ENCODE data around the gene SNAP91.

The SNAP91 gene

GRCh38 chr6:83536647-83537589 is 172.0 kb downstream of the SNAP91 start:
- no peak for DNase-seq

- no peak for DNase-seq
These were observed 172.8 kb downstream of the SNAP91 start for GRCh38 chr6:83536034-83536646.

DNA sequence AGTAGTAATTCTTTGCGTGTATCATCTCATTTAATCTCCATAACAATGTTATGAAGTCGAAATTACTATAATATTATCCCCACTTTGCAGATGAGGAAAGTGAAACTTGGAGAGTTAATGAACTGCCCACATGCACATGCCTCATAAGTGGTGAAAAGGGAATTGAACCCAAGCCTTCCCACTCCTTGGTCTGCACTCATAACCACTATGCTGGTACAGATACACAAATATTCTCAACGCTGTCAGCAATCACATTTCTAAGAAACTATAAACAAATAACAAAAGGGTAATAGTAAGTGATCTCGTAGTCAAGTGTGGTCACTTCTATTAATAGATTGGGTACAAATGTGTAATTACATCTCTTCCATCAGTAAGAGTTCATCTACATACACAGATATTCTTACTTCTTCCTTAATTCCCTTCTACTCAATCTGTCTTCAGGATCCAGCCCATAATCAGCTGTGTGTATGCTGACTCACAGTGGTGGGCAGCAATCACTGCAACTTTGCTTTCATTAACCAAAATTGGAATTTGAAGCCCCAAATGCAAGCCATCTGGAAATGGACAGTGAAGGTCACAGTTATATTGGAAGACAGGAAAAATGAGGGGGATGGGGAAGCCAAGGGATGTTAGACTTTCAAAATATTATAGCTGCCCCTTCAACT is 190.0 kb downstream of the SNAP91 start:
- no peak for DNase-seq

- DNase-seq: no peak
These were observed 191.4 kb downstream of the SNAP91 start for GRCh38 chr6:83517500-83517899.

DNA sequence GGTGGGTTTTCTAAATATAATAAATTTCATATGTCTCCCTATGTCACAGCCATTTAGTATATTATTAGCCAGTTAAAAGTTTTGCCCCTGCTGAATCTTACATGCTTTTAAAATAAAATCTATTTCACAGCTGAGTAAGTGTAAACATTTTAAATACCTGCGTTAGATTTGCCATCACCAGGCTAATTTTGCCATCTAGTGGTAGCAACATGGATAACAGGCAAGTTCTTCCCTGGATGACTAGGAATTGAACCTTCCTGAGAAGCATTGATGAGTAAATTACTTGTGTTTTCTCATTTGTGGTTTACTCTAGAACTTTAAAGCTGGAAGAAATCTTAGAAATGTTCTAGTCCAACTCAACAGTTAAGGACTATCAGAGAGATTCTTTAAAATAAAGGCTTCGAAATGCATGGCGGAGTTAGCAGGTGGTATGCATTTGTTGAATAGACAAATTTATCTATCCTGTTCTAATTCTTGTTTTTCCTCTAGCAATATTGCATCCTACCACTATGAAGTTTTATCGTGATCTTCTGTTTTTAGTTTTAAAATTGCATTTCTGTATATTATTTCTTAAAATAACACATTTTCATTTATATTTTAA is 193.9 kb downstream of the SNAP91 start:
- peak; percentile 5 for DNase-seq

- DNase-seq: no peak
These were observed 194.4 kb downstream of the SNAP91 start for GRCh38 chr6:83514466-83514865.

GRCh38 chr6:83511901-83512681 is 196.8 kb downstream of the SNAP91 start, which contains the start of gene PRSS35:
TSS of gene PRSS35 (plus strand) at chr6:83512534. CDS start at chr6:83523442, 10,908 bp downstream.
- peak; percentile 17 for DNase-seq

DNA sequence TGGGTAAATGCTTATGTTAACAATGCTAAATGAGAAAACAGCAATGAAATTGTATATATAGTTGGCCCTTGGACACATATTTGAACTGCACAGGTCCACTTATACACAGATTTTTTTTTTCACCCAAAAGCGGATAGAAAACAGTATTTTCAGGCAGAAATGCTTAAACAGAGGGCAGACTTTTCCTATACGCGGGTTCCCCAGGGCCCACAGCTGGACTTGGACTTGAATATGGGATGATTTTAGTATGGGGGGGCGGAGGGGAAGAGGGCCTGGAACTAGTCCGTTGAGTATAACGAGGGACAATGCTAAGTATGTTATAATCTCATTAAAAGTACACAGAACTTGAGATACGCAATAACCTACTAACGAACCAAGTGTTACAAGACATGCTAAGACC is 197.6 kb downstream of the SNAP91 start:
- DNase-seq: no peak

DNA sequence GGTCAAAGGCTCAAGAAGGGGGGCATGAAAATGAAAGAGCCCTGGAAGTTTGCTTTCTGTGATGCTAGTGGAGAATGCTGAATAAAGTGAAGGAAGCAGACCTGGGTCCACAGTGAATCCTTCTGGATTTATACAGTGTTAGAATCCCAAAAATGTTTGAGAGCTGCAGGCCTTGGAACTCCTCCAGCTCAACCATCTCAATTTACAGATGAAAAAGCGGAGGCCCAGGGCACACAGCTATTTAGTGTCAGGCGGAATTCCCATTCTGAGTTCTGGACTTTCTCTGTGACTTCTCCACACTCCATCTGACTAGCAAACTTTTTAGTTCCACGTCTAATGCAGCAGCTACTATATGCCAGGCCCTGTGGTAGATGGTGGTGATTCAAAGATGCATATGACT is 198.1 kb downstream of the SNAP91 start:
- DNase-seq: no peak

DNA sequence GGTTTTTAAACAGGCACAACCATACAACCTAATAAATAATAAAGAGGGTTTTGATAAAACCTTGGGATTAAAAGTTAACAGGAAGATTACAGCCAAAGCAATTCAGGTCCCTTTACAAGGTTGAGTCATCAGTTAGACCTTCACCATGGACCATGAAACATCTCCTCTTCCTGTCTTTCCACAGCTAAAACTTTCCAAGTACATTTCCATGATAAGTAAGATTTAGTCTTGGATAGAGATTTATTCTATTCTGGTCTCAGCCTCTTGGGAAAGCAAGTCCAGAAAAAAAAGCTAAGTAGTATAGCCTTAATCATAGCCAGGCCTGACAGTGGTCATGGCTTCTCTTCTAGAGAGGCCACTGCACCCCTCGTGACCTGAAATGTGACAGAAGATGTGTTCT is 199.5 kb downstream of the SNAP91 start:
- no peak for DNase-seq

DNA sequence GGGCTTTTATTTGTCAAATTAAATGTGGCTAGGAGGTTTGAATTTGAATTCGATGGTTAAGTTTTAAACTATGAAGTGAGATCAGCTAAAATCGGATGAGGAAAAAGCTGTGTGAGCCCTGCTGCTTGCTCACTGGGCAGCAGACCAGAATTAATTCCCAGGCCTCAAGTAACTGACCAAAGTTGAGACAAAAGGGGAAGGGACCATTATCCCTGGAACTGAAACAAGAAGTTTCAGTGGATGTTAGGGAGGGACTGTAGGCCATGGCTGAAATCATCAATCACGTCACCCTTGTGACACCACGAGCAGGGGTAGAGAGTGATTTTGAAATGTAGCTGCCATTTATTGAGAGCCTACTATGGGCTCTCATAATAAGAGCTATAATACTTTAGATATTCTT is 203.5 kb downstream of the SNAP91 start:
- no peak for DNase-seq

All from NCI-H526 treated with DMSO at 0.1 percent for 48 hours (cell line).